Lower lobe of right lung (tissue), 2 donors: ENCODE measurements around the gene GUCY2D. TPM values are rescaled to one million over a fixed set of nuclear protein-coding genes. Genes with fewer than 3 reads are reported as not detected.

Experiments
- ATAC-seq, 2 donors: fragments of 200-7000 bp; cut with Tn5 transposase; one replicate each; pipeline ENCODE4 v1.9.1; 2020 to 2022; ENCODE audit warnings: mild to moderate bottlenecking in 2 of 2, moderate library complexity in 2 of 2
- DNase-seq: peaks from one replicate; pipeline ENCODE4 v3.0.0-alpha.2; 2020
- H3K27ac ChIP-seq: fragments of 200-600 bp; one replicate; pipeline ENCODE4 v1.8.0; 2022
- H3K27me3 ChIP-seq: fragments of 200-600 bp; one replicate; pipeline ENCODE4 v1.8.0; 2022; ENCODE audit warnings: low read depth
- H3K36me3 ChIP-seq: fragments of 200-600 bp; one replicate; pipeline ENCODE4 v1.8.0; 2022; ENCODE audit warnings: mild to moderate bottlenecking
- H3K4me1 ChIP-seq: fragments of 200-600 bp; one replicate; pipeline ENCODE4 v1.8.0; 2022
- H3K4me3 ChIP-seq: fragments of 200-600 bp; one replicate; pipeline ENCODE4 v1.8.0; 2022; ENCODE audit warnings: mild to moderate bottlenecking
- H3K9me3 ChIP-seq: fragments of 200-600 bp; one replicate; pipeline ENCODE4 v1.8.0; 2022
- intact Hi-C: fragments of 100-400 bp; cut with DNase I; formaldehyde crosslinking; loops from one replicate; pipeline ENCODE4 v1.11.0; 2022
- total RNA-seq: library from RNA; stranded (reverse); fragmentation: NEBNext Ultra II Directional; extraction: Animal tissue kit (Norgen Biotek cat#: 25700); gene quantifications from one replicate; pipeline ENCODE4 v1.2.1, GENCODE V29; 2021
- TF ChIP-seq, protein P1 (sequence below): fragments of 200-600 bp; IDR thresholded peaks from one replicate; pipeline ENCODE4 v1.8.0; 2022; ENCODE audit warnings: antibody characterized with exemption, mild to moderate bottlenecking
- donor health status: DM: no; HTN: yes; CAD: no; lungs with severe emphysema.

The GUCY2D gene
- total RNA-seq, 1 donor from 2014 or later = 3.1 TPM

DNA sequence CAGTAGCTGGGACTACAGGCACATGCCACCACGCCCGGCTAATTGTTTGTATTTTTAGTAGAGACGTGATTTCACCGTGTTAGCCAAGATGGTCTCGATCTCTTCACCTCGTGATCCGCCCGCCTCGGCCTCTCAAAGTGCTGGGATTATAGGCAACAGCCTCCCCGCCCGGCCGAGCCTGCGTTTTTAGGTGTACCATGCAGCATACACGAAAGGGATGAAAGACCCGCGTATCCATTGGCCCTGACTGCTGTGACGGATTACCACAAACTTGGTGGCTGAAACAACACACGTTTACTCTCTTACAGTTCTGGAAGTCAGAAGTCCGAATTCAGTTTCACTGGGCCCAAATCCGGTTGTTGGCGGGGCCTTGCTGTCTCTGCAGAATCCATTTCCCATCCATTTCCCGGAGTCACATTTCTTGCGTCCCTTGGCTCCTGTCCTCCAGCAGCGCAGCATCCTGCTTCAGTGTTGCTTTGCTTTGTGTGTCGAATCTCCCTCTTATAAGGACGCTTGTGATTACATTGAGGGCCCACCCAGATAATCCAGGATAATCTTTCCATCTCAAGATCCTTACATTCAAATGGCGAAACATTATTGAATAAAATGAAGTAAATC is 8.3 kb upstream of the GUCY2D start:
- Histone ChIP-seq H3K9me3 (no peaks in the 10 kb centered on the region), H3K4me1 (peaks cover 12% of the 10 kb centered on the region), H3K36me3 (no peaks in the 10 kb centered on the region), H3K27ac (no peak overlapping the region), H3K4me3 (no peak overlapping the region), H3K27me3 (peaks cover 6% of the 10 kb centered on the region)
- no peak for DNase-seq
- TF ChIP-seq, protein P1, sequence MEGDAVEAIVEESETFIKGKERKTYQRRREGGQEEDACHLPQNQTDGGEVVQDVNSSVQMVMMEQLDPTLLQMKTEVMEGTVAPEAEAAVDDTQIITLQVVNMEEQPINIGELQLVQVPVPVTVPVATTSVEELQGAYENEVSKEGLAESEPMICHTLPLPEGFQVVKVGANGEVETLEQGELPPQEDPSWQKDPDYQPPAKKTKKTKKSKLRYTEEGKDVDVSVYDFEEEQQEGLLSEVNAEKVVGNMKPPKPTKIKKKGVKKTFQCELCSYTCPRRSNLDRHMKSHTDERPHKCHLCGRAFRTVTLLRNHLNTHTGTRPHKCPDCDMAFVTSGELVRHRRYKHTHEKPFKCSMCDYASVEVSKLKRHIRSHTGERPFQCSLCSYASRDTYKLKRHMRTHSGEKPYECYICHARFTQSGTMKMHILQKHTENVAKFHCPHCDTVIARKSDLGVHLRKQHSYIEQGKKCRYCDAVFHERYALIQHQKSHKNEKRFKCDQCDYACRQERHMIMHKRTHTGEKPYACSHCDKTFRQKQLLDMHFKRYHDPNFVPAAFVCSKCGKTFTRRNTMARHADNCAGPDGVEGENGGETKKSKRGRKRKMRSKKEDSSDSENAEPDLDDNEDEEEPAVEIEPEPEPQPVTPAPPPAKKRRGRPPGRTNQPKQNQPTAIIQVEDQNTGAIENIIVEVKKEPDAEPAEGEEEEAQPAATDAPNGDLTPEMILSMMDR = no peak
- ATAC-seq = no peak
- intact Hi-C loops = no loop called here

DNA sequence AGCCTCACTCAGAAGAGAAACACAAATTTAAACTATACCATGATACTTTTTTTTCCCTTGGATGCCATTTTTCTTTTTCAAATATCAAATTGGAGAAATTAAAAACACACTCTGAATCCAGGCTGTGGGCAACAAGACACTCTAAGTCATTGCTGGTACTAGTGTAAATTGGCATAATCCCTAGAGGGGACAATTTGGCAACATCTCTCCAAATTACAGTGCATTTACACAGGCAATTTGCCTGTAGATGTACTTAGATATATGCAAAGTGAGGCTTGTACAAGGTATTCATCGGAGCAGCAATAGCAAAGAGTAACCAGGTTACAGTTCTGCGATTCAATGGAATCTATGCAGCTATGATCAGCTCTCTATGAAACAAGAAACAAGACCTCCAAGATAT is 6.7 kb upstream of the GUCY2D start:
- TF ChIP-seq, protein P1 = no peak
- intact Hi-C loops = no loop called here
- DNase-seq = no peak

DNA sequence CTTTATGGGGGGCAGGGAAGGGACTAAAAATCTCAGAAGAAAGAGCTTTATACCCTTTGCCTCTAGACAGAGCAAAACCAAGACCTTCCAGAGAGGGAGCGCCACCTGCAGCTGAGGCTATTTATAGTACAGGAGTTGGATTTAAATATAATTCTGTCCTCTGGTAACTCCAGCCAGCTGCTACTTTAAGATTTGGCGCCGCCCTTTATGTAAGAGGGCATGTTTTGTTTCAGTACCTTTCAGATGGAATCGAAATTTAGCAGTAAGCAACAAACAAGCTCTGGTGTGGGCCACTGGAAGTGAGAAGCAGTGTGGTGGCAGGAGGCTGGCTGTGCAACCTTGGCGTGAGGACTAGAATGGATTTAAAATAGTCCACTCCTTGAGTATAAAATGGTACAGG is 5.2 kb upstream of the GUCY2D start:
- no peaks in the 10 kb centered on the region for H3K9me3 ChIP-seq
- DNase-seq = no peak
- peaks cover under 1% of the 10 kb centered on the region for H3K4me1 ChIP-seq
- H3K36me3 ChIP-seq = no peaks in the 10 kb centered on the region
- H3K4me3 ChIP-seq = no peak overlapping the region
- peaks cover 22% of the 10 kb centered on the region for H3K27me3 ChIP-seq
- TF ChIP-seq, protein P1 = peak; percentile 37
- ATAC-seq = peak; percentile 76 to 81
- H3K27ac ChIP-seq = no peak overlapping the region
- intact Hi-C loops = no loop called here

More for the DNA sequence above, 6.7 kb upstream of the GUCY2D start:
- Histone ChIP-seq H3K27ac (no peak overlapping the region), H3K4me1 (no peaks in the 10 kb centered on the region), H3K9me3 (no peaks in the 10 kb centered on the region), H3K27me3 (peaks cover 10% of the 10 kb centered on the region), H3K36me3 (no peaks in the 10 kb centered on the region), H3K4me3 (no peak overlapping the region)
- no peak for ATAC-seq

DNA sequence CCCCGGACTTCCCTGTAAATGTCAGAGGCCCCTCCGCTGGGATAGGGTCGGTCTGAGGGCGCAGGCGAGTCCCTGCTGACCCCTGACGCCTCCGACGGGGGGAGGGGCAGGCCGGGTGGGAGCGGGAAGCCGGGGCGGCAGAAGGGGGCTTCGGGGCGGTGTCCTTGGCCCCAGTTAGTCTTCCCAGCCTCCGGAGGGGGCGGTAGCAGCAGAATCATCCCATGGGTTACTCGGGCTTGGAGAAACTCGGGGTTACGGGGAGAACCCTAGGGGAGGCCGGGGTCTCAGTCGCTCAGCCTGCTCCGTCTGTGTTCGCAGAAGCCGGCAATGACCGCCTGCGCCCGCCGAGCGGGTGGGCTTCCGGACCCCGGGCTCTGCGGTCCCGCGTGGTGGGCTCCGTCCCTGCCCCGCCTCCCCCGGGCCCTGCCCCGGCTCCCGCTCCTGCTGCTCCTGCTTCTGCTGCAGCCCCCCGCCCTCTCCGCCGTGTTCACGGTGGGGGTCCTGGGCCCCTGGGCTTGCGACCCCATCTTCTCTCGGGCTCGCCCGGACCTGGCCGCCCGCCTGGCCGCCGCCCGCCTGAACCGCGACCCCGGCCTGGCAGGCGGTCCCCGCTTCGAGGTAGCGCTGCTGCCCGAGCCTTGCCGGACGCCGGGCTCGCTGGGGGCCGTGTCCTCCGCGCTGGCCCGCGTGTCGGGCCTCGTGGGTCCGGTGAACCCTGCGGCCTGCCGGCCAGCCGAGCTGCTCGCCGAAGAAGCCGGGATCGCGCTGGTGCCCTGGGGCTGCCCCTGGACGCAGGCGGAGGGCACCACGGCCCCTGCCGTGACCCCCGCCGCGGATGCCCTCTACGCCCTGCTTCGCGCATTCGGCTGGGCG is 542 bp downstream of the GUCY2D start:
- H3K9me3 ChIP-seq = no peaks in the 10 kb centered on the region
- peak overlapping the region; percentile 26 for H3K4me3 ChIP-seq
- H3K36me3 ChIP-seq = no peaks in the 10 kb centered on the region
- peaks cover 50% of the 10 kb centered on the region for H3K27me3 ChIP-seq
- peaks cover 18% of the 10 kb centered on the region for H3K4me1 ChIP-seq
- ATAC-seq (peak; percentile 26 to 41), DNase-seq (no peak)
- no peak overlapping the region for H3K27ac ChIP-seq
- TF ChIP-seq, protein P1 = no peak
- intact Hi-C loops = no loop called here

DNA sequence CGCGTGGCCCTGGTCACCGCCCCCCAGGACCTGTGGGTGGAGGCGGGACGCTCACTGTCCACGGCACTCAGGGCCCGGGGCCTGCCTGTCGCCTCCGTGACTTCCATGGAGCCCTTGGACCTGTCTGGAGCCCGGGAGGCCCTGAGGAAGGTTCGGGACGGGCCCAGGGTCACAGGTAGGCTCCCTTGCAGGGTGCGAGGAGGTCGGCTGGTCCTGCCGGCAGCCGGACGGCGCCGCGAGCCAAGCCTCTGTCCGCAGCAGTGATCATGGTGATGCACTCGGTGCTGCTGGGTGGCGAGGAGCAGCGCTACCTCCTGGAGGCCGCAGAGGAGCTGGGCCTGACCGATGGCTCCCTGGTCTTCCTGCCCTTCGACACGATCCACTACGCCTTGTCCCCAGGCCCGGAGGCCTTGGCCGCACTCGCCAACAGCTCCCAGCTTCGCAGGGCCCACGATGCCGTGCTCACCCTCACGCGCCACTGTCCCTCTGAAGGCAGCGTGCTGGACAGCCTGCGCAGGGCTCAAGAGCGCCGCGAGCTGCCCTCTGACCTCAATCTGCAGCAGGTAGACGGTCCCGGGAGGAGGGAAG is 1.3 kb downstream of the GUCY2D start:
- no peak for DNase-seq
- H3K27ac ChIP-seq = no peak overlapping the region
- intact Hi-C loops = no loop called here
- peaks cover 18% of the 10 kb centered on the region for H3K4me1 ChIP-seq
- H3K9me3 ChIP-seq = no peaks in the 10 kb centered on the region
- H3K27me3 ChIP-seq = peaks cover 46% of the 10 kb centered on the region
- ATAC-seq = no peak
- TF ChIP-seq, protein P1 = no peak
- H3K4me3 ChIP-seq = peak overlapping the region; percentile 26
- no peaks in the 10 kb centered on the region for H3K36me3 ChIP-seq
